ENCODE measurements around the gene OR2Y1.

DNA sequence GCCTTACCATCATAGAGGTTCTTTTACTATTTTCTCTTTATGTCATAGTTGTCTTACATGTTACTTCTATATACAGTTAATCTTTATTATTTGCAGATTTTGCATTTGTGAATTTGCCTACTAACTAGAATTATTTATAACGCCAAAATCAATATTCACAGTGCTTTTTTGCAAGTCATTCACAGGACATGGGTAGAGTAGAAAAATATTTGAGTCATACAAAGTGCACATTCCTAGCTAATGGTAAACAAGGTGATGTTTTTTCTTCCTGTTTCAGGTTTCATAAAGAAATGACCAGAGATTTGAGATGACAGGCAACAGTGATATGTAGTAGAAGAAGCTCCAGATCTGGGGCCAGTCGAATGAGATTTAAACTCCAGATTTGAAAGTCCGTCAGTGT is 30.0 kb upstream of the OR2Y1 start:
- TF ChIP-seq CEBPB (IDR thresholded peaks at IDR 0.05), result no peak
- TF ChIP-seq CREB1 (IDR thresholded peaks at IDR 0.05; ENCODE audit: low read depth), result no peak
- no peak for TF ChIP-seq ZBTB7A (IDR thresholded peaks at IDR 0.05; ENCODE audit: low read depth)
- TF ChIP-seq, protein P1, sequence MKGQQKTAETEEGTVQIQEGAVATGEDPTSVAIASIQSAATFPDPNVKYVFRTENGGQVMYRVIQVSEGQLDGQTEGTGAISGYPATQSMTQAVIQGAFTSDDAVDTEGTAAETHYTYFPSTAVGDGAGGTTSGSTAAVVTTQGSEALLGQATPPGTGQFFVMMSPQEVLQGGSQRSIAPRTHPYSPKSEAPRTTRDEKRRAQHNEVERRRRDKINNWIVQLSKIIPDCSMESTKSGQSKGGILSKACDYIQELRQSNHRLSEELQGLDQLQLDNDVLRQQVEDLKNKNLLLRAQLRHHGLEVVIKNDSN (IDR thresholded peaks at IDR 0.05), result no peak
- TF ChIP-seq EP300 (IDR thresholded peaks at IDR 0.05; ENCODE audit: borderline replicate concordance), result no peak
- TF ChIP-seq RAD21 (IDR thresholded peaks at IDR 0.05; ENCODE audit: low read depth), result no peak
- TF ChIP-seq, protein P2, sequence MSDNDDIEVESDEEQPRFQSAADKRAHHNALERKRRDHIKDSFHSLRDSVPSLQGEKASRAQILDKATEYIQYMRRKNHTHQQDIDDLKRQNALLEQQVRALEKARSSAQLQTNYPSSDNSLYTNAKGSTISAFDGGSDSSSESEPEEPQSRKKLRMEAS (IDR thresholded peaks at IDR 0.05), result no peak
- TF ChIP-seq TCF12 (IDR thresholded peaks at IDR 0.05; ENCODE audit: low read depth), result no peak
- TF ChIP-seq TAF1 (IDR thresholded peaks at IDR 0.05; ENCODE audit: low read depth), result no peak
- TF ChIP-seq FOXM1 (IDR thresholded peaks at IDR 0.05; ENCODE audit: borderline replicate concordance, low read depth), result no peak
- TF ChIP-seq NFIC (IDR thresholded peaks at IDR 0.05), result no peak
